Measurements from ENCODE around the gene TMCC3.
A peak's percentile ranks its signal among the peaks of the same experiment; 100 is the strongest.
"Not testable (repeated sequence)": the region's sequence is repeated elsewhere in the genome, so short reads cannot be mapped to it uniquely, and the experiment has no call there.

TMCC3 gene, protein sequence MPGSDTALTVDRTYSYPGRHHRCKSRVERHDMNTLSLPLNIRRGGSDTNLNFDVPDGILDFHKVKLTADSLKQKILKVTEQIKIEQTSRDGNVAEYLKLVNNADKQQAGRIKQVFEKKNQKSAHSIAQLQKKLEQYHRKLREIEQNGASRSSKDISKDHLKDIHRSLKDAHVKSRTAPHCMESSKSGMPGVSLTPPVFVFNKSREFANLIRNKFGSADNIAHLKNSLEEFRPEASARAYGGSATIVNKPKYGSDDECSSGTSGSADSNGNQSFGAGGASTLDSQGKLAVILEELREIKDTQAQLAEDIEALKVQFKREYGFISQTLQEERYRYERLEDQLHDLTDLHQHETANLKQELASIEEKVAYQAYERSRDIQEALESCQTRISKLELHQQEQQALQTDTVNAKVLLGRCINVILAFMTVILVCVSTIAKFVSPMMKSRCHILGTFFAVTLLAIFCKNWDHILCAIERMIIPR

GRCh38 chr12:94650143-94651056 is at the start of gene TMCC3:
TMCC3 (minus strand) TSS chr12:94650557; CDS start chr12:94650430, 127 bp downstream.
- DNase-seq (ENCODE audit: low spot score) = peak; percentile 81

DNA sequence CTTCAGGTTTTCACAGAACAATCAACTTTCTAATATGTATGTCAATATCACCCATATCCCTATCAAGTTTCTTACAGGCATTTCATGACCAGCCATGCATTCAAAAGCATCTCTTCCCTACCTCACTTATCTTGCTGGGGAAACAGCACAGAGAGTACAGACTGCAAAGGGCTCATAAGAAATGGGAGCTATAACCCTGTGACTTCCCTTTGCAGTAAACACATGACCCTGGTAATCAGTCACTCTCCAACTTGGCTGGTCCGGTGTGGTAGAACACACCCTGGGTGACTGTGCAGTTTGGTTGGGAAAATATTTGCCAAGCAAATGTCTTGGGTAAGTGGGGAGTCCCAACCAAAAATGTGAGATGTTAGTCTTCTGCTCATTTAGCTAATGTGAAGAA is 49.4 kb upstream of the TMCC3 start:
- no peak for DNase-seq (ENCODE audit: low spot score)

- DNase-seq (ENCODE audit: low spot score) = no peak
Measured at GRCh38 chr12:94698578-94698977, 48.2 kb upstream of the TMCC3 start.

GRCh38 chr12:94697631-94698030 is 47.3 kb upstream of the TMCC3 start:
- no peak for DNase-seq (ENCODE audit: low spot score)

DNA sequence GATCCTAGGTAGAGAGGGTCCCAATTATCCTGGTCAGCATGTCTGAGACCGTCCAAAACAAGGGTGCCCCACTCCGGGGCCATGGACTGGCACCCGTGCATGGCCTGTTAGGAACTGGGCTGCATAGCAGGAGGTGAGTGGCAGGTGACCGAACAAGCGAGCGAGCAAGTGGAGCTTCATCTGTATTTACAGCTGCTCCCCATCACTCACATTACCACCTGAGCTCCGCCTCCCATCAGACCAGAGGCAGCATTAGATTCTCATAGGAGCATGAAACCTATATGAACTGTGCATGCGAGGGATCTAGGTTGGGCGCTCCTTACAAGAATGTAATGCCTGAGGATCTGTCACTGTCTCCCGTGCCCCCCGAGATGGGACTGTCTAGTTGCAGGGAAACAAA is 44.4 kb upstream of the TMCC3 start:
- no peak for DNase-seq (ENCODE audit: low spot score)

- DNase-seq (ENCODE audit: low spot score) = not testable (repeated sequence)
Measured at GRCh38 chr12:94692826-94693225, 42.5 kb upstream of the TMCC3 start.

DNA sequence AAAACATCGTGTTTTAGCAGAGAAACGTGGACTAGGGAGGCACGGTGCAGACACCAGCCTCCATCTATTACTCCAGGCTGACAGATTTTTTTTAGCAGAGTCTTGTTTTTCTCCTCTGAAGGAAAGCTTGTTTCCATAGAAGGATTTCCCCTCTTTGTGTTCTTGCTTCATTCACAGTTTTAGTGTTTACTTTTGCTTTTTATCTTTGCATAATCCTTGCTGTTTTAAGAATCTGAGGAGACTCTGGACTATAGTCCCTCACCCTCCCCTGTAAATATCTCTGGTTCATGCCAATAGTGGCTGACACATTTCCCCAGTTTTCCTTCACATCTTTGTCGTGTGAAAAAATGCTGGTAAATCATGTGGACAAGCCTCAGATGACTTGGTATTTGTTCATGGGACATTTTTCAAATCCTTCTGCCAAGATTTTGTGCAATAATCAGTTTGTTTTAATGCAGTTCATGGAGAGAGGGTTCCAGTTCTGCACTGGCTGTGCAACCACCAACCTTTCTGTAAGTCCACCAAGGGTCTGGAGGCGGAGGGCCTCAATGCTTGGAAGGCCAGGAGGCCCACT is 39.9 kb upstream of the TMCC3 start:
- no peak for DNase-seq (ENCODE audit: low spot score)

DNA sequence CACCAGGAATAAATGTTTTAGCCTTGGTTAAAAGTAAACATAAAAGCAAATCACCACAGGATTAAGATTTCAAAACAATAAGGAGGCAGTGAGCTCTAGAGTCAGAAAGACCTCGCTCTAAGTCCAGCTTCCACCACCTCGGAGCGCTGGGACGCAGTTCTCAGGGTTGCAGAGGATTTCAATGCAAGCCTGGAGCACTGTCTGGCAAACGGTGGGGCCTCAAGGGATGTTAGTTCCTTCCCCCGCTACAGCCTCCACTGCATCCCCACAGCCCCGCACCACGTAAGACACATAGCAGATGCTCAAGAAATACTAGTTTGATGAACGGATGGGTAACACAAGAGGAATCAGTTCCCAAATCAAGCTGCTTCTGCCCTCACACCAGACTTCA is 39.3 kb upstream of the TMCC3 start:
- no peak for DNase-seq (ENCODE audit: low spot score)

GRCh38 chr12:94689002-94689645 is 38.8 kb upstream of the TMCC3 start:
- DNase-seq (ENCODE audit: low spot score) = no peak

DNA sequence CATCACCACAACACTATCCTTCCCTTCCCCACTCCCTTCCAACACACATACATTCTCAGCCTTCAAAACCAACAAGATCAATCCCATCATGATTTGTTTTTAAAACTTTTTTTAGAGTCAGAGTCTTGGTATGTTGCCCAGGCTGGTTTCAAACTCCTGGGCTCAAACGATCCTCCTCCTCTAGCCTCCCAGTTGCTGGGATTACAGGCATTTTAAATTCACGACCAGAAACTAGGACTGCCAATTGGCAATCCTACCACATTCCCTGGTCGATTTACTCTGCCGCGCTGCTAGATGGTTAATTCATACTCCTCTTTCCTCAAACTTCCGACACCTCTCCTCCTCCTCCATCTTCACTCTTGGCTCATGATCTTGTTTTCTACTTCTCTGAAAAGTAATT is 37.5 kb upstream of the TMCC3 start:
- no peak for DNase-seq (ENCODE audit: low spot score)

DNA sequence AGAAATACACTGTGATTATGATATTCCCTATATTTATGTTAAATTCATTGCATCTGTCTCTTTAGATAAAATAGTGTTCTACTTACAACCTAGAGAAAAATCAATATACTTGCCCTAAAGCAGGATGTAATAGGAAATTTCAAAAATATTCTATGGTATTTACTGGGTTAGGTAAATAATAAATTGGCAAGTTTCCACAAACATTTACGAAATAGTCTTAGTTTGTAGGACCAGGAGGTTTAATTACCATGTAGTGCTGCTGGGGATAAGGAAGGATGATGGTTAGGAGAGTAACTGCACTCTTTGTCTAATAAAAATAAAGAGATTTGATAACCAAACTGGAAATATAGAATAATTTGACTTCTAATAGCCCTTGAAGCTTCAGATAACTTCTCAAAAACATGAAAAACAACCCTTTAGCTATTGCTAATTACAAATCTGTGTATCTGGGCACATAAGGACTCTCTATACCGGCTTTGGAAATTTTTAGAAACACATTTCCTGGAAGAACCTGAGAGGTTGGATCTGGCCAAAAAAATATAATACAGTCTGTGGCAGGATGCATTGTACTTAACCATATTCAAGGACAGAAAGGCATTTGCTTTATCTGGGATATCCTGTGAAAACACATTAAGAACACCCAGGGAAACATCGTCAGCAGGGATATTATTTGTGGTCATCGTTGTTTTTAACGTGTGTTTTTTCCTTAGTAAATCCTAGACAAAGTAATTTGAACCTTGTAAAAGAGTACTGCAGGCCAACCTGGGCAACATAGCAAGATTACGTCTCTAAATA is 36.7 kb upstream of the TMCC3 start:
- no peak for DNase-seq (ENCODE audit: low spot score)

DNA sequence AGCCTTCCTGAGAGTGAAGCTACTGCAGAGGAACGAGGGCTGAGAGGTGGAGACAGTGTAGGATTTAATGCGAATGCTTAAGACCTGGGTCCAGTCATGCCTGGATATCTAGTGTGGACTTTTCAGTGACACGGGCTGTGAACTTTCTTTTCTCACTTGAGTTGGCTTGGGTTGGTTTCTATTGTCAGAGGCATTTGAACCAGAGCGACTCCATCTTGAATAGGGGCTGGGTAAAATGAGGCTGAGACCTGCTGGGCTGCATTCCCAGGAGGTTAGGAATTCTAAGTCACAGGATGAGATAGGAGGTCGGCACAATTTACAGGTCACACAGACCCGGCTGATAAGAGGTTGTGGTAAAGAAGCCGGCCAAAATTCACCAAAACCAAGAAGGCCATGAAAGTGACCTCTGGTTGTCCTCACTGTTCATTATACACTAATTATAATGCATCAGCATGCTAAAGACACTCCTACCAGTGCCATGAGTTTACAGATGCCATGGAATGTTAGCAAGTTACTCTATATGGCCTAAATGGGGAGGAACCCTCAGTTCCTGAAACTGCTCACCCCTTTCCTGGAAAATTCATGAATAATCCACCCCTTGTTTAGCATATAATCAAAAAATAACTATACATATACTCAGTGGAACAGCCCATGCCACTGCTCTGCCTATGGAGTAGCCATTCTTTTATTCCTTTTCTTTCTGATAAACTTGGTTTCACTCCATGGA is 34.2 kb upstream of the TMCC3 start:
- DNase-seq (ENCODE audit: low spot score) = no peak

DNA sequence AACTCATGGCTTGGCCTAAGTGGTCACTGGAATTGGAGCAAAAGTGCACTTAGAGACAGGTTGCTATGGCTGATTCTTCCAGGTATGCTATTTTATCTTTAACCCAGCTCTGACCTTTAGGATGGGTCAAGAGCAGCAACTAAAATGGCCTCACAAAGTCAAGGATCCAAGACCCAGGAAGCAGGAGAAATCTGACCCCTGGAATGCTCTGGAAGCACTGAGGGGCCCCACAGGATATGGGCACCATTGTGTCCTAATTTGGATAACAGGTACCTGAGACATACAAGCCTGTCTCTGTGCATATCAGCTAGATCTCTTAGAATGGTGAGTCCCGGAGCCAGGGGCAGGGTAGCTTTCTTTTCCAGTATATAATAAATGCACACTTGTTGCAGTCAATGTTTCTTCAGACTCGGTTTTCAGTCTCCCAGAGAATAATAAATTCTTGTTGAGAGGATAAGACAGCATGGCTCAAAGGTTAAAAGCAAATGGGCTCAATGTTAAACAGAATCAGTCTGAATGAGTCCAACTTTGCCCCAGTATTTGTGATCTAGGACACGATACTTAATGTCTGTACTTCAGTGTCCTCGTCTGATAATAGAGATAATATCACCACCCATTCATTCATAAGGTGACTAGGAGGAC is 29.3 kb upstream of the TMCC3 start:
- no peak for DNase-seq (ENCODE audit: low spot score)

DNA sequence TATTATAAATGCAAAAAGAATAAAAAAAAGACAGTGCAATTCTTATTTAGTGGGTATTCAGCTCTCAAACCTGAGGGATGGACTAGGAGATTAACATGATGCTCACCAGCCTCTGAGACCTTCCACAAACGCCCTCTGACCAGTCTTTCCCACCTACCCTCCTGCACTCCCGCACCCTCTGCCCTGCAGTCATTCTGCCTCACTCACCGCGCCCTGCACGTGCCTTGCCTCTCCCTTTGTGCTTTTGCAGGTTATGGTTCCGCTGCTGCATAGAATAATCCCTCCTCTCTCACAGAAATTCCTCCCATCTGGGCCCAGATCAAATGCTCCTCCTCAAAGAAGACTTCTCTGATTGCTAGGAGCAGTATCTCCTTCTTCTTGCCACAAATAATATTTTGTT is 28.5 kb upstream of the TMCC3 start:
- no peak for DNase-seq (ENCODE audit: low spot score)

- DNase-seq (ENCODE audit: low spot score) = no peak
Measured at GRCh38 chr12:94678379-94678778, 28.0 kb upstream of the TMCC3 start.

DNA sequence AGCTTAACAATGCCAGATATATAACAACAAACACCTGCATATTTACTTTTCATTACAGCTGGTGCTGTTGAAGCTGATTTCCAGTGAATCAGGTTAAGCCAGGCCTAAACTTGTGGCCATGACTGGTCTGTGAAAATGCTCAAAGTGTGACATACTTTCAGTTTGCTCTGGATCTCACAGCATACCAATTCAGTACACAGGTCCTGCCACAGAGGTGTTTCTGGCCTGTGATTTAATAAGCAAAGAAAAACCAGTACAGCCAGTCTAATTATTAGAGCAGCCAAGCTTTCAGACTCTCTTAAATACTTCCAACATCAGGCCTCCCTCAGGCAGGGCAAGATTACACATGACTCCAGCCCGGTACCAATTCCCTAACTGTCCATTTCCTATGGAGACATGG is 27.4 kb upstream of the TMCC3 start:
- no peak for DNase-seq (ENCODE audit: low spot score)

DNA sequence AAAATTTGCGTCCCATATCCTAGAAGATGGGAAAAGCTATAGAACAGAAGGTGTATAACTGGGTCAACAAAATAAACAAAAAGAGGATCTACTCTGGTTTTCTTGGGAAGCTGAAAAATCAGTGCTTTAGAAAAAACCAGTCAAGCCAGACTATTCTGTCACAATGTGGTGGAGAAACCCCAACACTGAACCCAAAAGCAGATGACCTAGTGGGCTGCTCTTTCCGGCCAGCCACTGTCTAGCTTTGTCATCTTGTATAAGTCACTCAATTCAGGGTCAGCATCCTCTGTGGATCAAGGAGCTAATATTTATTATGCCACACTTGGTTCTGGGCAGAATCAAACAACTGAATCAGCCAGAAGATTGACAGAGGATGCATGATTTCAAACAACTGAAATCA is 26.6 kb upstream of the TMCC3 start:
- DNase-seq (ENCODE audit: low spot score) = no peak

GRCh38 chr12:94676031-94676641 is 25.8 kb upstream of the TMCC3 start:
- no peak for DNase-seq (ENCODE audit: low spot score)

- DNase-seq (ENCODE audit: low spot score) = no peak
Measured at GRCh38 chr12:94674835-94675234, 24.5 kb upstream of the TMCC3 start.

DNA sequence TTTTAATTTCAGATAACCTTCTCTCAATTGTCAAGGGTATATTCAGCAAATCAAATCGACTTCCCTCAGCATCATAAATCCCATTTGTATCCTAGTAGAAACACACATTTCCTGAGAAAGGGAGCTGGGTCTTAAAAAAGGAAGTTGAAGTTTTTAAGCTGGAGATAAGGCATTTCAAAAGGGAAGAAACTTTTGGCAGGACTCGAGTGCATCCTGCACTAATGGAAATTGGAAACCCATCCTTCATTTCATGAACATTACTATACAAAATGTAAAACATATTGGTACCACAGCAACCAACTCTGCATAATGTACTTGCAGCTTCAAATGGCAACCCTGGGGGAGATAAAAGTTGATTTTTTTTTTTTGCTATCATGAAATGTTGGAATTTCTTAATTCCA is 23.7 kb upstream of the TMCC3 start:
- no peak for DNase-seq (ENCODE audit: low spot score)
